SKM-1 (cell line): ENCODE results near the gene GALNT10.
A peak's percentile ranks its signal among the peaks of the same experiment; 100 is the strongest.

Experiments
- DNase-seq: peaks from one replicate; lab custom pipeline; 2025; ENCODE audit not compliant: unreplicated experiment; lab: John Stamatoyannopoulos, UW

Gene GALNT10

DNA sequence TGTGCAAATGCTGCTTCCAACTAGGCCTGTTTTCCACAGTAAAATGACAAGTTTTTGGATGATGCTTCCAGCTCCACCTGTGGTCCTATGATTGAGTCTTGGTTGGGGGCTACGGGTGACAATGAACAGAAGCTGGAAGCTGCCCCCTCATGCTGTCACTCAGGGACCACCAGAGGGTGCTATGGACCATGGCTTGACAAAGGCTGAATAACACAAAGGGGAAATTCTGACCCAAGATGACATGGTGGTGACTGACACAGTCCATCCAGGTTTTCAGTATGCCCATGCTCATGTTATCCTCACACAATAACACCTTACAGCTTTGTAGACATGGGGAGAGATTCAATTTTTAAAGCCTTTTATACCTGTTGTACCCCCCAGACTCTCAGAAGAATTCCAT is 231.3 kb downstream of the GALNT10 start:
- no peak for DNase-seq

DNA sequence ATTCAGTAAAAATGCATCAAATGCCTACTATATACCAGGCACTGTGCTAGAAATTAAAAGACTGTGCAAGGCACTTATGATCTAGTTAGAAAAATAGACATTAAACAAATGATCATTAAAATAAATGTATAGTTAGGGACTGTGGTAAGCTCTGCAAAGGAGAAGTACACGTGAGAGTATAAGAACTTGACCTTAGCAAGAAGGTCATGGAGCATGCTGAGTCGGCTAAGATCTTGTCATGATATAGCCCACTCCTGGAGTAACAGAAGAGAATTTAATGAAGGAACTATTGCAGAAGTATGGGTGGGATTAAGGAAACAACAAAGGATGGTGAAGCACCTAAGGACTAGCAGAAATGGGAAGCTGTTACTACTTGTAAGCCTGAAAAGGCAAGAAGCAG is 231.8 kb downstream of the GALNT10 start:
- no peak for DNase-seq

DNA sequence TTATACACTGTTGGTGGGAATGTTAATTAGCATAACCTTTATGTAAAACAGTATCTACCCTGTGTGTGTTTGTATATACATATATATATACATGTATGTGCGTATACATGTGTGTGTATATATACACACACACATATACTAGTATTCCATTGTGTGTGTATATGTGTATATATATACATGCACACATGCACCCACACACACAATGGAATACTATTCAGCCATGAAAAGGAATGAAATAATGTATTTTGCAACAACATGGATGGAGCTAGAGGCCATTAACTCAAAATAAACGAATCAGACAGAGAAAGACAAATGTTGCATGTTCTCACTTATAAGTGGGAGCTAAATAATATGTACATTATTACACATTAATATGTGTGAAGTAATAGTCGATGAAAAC is 237.7 kb downstream of the GALNT10 start:
- no peak for DNase-seq

DNA sequence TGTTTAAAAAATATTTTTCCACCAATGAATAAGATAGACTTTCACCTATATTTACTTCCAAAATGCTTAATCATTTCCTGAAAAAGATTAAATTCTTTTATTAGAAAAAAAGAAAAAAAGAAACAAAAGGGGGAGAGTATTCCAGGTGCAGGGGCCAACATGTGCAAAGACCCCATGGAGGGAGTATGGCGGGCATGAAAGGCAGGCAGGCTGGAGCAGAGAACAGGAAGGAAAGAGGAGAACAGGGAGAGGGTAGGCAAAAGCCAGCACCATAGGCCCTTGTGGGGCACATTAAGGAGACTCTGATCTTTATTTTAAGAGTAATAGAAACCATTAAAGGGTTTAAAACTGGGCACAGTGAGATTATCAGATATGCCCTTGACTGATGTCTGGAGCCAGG is 238.8 kb downstream of the GALNT10 start:
- no peak for DNase-seq

DNA sequence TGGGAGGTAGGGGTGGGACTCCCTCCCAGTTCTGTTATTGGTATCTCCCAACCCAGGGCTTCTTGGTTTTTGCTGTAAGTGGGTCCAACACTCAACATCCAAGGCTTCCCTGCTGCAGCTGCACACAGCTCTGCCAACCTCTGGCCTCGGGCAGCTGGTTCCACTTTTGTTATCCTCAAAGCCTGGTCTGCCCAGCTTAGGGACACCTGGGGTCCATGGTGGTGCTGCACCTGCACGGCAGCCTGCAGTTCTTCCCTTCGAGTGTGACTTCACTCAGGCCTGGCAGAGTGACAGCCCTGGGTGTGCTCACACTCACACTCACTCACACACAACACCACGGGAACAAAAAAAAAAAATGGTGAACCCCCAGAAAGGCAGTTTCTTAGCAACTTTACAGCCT is 239.9 kb downstream of the GALNT10 start:
- DNase-seq = no peak

DNA sequence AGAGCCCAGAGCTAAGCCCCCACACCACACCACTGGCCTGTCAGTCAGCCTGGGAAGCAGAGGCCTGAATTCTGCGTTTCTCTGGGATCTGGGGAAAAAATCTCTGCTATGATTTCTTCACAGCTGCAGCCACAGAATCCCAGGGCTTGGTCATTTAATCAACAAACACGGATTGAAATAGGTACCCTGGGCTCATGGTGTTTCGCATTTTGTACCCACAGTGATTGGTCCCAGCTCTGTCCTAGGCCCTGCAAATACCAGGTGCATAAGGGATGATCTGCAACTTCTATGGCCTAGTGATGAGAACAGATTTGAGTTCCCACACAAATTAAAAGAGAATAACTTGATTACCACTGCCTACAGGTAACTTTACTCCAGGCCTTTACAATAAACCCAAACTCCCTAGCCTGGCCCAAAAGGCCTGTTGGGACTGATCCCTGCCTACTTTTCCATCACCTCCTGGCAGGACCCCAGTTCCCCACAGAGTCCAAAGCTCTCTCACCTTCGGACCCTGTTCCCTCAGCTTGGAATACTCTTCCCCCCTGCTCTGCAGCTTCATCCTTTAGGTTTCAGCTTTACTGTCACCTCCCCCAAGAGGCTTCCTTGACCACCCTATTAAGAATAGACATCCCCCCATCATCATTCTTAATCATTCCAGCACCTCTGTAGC is 240.6 kb downstream of the GALNT10 start:
- DNase-seq = no peak

DNA sequence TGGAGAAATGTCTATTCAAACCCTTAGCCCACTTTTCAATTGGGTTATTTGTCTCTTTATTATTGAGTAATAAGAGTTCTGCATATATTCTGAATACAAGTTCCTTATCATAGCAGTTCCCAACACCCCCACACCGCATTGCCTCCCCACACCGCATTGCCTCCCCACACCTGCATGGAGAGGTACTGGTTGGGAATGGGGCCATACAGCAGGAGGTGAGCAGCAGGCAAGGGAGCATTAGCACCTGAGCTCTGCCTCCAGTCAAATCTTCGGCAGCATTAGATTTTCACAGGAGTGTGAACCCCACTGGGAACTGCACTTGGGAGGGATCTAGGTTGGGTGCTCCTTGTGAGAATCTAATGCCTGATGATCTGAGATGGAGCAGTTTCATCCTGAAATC is 244.7 kb downstream of the GALNT10 start:
- no peak for DNase-seq

DNA sequence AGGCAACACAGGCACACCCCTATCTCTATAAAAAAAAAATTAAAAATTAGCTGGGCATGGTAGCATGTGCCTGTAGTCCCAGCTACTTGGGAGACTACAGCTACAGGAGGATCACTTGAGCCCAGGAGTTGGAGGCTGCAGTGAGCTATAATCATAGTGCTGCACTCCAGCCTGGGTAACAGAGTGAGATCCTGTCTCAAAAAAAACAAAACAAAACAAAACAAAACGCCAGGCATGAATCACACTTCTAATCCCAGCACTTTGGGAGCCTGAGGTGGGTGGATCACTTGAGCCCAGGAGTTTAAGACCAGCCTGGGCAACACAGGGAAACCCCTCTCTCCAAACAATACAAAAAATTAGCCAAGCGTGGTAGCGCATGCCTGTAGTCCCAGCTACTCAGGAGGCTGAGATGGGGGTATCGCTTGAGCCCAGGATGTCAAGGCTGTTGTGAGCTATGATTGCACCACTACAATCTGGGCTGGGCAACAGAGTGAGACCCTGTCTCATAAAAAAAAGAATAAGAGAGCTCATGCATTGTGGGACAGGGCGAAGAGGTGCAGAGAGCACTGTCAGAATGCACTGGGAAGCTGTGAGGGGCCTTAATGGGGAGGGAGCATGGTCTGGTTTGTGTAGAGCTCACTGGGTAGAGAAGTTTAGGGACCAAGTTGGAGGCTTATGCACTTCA is 246.9 kb downstream of the GALNT10 start:
- no peak for DNase-seq

DNA sequence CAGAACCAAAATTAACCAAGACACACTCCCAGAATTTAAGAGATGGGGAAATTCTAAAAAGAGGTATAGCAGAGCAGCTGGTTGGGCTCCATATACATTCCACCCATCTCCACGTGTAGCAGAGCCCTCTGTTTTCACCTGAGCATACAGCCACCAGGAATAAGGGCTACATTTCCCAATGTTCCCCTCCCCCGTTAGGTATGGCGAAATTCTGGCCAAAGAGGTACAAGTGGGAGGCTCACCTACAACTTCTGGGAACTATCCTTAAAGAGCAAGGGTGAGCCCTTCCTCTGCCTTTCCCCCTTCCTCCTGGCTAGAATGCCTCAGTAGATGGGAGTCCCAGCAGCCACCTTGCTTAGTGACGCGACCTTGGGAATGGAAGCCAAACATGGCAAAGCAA is 250.0 kb downstream of the GALNT10 start:
- DNase-seq = no peak

DNA sequence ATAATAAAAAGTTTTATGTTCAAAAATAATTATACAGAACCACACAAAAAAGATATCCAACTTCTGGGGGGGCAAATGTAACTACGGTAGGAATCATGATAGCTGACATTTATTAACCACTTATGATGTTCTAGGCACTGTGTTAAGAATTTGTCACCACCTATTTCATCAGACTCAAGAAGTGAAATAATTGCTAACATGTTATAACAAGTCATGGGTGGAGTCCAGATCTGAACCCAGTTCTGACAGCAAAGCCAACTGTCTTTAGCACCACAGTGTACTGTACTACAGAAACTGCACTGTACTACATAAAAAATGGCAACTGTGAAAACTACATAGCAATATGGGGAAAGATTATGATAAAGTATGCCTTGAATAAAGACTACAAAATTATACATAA is 252.3 kb downstream of the GALNT10 start:
- no peak for DNase-seq

DNA sequence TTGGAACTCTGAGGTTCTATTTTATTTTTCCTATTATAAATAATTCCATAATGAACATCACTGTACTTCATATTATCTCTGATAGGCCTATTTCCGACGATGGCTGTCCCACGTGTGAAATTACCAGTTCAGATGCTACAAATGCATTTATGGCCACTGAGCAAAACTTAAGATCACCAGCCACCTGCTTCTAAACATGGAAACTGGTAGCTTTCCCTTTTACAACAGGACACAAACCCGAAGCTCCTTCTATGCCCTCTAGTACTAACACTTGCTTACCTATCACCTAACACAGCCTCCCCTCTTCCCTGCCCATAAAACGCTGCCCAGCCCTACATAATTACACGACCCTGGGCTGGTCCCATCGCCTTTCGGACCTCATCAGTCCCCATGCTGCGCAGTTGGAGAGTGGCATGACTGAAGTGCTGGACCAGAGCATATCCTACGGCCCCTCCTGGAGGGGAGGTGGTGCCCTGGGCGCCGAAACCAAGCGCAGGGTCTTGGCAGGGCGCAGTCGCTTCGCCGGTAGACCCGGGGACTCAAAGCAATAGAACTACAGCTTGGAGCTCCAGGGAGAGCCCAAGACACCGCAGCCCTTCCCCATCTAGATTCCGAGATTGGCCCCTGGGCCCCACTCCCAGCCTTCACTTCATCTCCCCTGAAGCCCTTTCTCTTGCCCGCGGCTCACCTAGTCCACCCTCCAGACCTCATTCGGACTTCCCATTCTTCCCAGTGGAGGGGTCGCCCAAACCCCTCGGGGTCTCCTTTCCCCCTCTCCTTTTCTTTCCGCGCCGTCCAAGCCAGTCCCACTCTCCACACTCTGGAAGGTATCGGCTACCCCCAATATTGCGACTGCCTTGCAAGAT is 254.3 kb downstream of the GALNT10 start:
- no peak for DNase-seq

DNA sequence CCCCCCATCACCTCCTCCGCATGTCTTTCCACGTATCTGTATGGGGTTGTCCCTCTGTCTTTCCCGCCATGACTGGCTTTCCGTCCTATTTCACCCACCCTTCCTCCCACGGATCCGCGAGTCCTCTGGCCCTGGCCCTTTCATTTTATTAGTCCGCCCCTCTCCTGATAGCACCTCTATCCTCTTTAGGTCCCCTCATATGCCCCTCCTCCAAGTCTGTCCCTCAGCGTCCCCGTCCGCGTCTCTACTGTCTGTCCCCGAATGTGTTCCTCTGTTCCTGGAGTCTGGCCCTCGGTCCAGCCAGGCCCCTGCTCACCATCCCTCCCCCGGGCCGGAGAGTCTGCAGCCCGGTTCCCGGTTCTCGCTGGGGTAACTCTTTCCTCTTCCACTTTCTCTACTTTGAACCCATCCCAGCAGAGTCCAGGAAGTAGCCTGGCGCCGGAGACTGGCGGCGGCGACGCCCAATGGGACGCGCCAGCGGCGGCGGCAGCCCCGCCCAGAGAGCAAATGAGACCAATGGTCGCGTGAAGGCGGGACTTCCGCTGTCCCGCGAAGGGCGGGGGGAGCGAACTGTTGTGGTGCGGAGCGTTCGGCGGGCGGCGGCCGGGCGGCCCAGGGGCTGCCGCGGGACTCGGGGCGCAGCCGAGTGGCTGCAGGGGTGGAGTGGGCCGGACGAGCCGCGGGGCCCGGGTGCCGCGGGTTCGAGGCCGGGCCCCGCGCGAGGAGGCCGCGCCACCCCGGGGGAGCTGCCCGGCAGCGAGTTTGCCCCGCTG is 255.1 kb downstream of the GALNT10 start, which contains the start of gene SAP30L:
Gene SAP30L (plus strand): TSS at position 576 of the 773 bp plus-strand sequence. CDS start 608 bp downstream, outside the sequence.
- peak; percentile 89 for DNase-seq

DNA sequence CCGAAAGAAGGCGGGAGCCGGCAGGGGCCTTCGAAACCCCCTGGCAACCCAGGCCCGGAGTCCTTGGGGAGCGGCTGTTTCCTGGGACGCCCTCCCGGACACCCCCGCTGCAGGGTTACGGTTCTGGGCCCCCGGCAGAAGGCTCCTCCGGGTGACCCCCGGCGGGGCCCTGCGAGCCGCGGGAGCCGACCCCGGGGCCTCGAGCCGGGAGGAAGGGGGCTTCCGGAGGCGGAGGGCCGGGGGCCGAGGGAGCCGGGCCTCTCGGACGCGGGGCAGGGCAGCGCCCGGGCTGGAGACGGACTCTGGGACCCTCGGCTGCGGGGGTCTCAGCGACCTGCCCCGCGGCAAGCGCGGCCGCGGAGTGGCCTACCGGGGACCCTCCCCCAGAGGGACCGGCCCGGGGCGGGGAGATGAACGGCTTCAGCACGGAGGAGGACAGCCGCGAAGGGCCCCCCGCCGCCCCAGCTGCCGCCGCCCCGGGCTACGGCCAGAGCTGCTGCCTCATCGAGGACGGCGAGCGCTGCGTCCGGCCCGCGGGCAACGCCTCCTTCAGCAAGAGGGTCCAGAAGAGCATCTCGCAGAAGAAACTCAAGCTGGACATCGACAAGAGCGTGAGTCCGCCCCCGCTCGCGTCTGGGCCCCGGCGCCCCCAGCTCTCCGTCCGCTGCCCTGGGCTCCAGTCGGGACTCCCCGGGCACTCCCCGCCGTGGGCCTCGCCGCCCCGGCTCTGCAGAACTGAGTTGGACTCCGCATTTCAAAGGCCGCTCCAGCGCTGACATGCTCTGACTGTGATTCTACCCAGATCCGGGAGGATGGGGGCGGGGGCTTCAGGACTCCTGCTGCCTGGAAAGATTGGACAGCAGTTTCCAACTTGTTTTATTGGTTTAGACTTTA is 255.9 kb downstream of the GALNT10 start:
- DNase-seq = no peak

DNA sequence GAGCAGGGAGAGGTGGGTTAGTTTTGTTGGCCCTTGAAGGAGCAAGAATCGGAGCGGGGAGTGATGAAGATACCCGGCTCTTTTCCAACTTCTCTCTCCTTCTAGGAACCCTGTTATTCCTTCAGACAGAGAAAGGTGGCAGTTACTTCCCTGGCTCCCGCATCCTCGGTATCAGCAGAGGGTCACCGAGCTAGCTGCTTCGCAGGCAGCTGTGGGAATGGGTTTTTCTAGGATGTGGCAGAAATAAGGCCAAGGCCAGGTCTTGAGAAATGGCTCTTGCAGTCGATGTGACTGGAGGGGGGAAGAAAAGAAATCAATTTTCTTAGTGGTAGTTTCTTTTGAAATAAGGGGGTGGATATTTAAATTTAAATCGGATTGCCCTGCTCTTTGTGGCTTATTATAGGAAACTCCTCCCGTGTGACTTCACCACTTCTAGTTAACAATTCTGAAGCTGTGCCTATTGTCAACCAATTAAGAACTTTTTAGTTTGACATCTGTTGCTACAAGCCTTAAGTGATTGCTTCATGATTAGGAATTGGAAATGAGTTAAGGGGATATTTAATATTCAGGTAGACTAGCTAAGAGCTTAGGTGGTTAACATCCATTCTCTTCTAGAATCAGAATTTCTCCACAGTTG is 256.7 kb downstream of the GALNT10 start:
- DNase-seq = no peak

DNA sequence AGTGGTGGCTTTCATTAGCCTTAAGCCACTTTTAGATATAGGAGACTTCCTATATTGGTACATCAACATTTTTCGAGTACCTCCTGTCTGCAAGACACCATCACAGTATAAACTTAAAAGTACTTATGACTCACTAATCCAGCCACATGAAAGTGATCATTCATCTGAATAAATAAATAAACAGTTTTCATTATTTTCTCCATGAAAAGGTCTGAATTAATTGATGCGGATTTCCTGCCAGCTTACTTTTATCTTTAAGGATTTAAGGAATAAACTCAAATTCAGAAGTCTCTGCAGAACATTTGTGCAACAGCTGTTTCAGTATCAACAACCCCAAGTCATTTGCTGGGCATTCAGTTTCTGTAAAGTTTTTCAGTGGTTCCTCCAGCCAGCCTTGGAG is 259.3 kb downstream of the GALNT10 start:
- DNase-seq = no peak

DNA sequence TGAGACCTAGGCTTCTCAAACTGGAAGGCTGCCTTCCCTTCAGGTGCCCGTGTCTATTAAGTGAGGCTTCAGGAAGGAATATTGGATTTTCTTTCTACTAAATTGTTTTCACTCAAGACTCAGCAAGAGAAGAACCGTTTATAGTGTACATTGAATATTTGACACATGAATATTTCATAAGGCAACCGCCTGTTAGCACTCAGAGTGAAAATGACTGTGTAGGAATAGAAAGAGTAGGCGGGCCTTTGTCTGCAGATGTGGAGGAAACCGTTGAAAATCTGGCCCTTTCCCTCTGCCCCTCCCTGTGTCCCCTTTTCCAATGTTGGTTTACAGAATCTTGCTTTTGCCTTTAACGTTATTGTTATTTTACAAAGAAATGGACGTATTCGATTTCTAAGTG is 261.4 kb downstream of the GALNT10 start:
- DNase-seq = no peak

DNA sequence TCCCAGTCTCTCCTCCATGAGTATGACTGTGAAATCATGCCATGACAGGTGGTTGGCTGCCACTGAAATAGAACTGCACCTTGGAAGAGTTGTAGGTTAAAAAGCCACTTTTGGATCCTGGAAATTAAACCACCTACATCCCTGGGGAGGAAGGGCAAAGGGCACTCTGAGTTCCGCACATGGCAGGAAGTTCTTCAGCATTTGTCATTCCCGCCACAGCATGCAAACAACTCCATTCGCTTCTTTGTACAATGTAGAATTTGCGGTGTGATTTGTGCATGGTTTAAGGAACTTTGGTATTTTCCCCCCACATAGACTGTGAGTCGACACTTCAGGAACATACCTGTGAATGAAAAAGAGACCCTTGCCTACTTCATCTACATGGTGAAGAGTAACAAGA is 265.1 kb downstream of the GALNT10 start:
- DNase-seq = no peak

DNA sequence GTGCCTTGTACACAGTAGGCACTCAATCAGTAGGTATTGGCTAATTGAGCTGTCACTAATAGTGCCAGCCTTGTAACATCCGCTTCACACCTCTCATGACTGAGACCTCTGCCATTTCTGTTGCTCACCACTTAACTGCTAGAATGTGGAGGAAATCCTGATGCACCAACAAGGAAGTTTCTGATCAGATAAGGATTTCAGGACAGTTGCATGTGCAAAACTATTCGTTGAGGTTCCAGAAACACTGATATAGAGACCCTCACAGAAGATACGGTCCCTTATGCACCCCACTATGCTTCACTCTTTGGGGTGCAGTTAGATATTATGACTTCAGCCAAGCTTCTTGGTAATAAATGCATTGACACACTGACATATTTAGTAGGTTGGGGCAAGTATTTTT is 266.0 kb downstream of the GALNT10 start:
- no peak for DNase-seq

DNA sequence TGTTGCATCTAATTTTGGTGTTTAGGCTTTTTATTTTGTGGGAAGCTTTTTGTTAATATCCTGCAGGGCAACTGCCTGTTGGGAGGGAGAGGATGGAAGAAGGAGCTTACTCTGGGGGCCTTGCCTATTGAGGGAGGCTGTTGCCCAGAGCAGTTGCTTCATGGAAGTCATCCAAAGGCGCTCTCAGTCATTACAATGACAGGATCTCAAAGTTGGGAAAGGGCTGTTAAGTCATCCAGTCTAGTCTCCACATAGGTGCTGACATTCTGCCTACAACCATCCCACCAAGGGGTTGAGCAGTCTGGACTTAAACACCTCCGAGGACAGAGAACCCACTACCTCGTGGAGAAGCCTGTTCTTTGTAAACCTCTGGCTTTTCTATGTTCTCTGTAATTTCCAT is 268.5 kb downstream of the GALNT10 start:
- DNase-seq = no peak

DNA sequence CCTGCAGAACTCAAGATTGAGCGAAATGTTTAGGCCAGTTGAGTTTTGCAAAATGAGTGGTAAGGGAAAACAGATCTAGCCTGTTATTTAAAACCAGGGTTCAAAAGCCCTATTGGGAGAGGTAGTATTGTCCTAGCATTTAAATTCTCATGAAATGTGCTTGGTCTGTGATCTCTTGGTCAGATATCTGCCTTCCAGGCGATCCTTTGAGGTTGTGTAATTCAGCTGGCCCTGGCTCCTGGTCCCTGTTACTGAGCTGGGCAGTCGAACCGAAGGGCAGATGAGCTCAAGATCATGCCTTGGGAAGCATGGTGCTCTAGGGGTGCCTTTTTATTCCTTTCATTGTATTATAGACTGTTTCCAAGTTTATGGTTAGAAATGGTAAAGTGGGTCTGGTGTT is 269.6 kb downstream of the GALNT10 start:
- no peak for DNase-seq
